Umbilical cord (tissue), 2 donors: Measurements from ENCODE around the gene UVSSA. TPM values are rescaled to one million over a fixed set of nuclear protein-coding genes. Genes with fewer than 3 reads are reported as not detected.
"Not testable (repeated sequence)": the region's sequence is repeated elsewhere in the genome, so short reads cannot be mapped to it uniquely, and the experiment has no call there.

Experiments used
- DNase-seq: peaks from one replicate; pipeline ENCODE4 v3.0.0-alpha.2; 2015; ENCODE audit warnings: low spot score
- total RNA-seq: library from RNA; depleted of rRNA; stranded (reverse); fragments of >200 nt; gene quantifications from one replicate; pipeline ENCODE4 v1.2.3, GENCODE V29; 2014; ENCODE audit warnings: low replicate concordance; ENCODE audit not compliant: insufficient read depth

Gene UVSSA
- total RNA-seq, 1 donor from 2014 or later = 7.5 TPM

- DNase-seq = no peak
These were observed 71.7 kb downstream of the UVSSA start for GRCh38 chr4:1418494-1419285.

- DNase-seq = no peak
These were observed 72.7 kb downstream of the UVSSA start for GRCh38 chr4:1419708-1420107.

GRCh38 chr4:1421657-1422056, 74.6 kb downstream of the UVSSA start:
- DNase-seq = no peak

GRCh38 chr4:1427010-1427409, 80.0 kb downstream of the UVSSA start:
- no peak for DNase-seq

GRCh38 chr4:1443688-1444172, 96.7 kb downstream of the UVSSA start:
- DNase-seq = not testable (repeated sequence)

Other genes starting within 250 kb of the UVSSA start
- 9.1 TPM for gene RNF212, start 233.6 kb upstream of the UVSSA start, total RNA-seq
- 84.3 TPM for gene SPON2, start 174.6 kb upstream of the UVSSA start, total RNA-seq
- gene CTBP1, start 98.1 kb upstream of the UVSSA start, total RNA-seq = 193 TPM
- gene MAEA, start 57.3 kb upstream of the UVSSA start, total RNA-seq = 29.6 TPM
- gene NKX1-1, start 59.2 kb downstream of the UVSSA start, total RNA-seq = 1.9 TPM